ENCODE results near the gene FYB1.
"Not testable (repeated sequence)": the region's sequence is repeated elsewhere in the genome, so short reads cannot be mapped to it uniquely, and the experiment has no call there.

The FYB1 gene

GRCh38 chr5:39190311-39191102 is 28.9 kb downstream of the FYB1 start:
- DNase-seq (ENCODE audit: low read depth in 3 of 3, low spot score in 1 of 3): no peak

- DNase-seq (ENCODE audit: low read depth in 3 of 3, low spot score in 1 of 3): no peak
These were observed 29.9 kb downstream of the FYB1 start for GRCh38 chr5:39189292-39189955.

DNA sequence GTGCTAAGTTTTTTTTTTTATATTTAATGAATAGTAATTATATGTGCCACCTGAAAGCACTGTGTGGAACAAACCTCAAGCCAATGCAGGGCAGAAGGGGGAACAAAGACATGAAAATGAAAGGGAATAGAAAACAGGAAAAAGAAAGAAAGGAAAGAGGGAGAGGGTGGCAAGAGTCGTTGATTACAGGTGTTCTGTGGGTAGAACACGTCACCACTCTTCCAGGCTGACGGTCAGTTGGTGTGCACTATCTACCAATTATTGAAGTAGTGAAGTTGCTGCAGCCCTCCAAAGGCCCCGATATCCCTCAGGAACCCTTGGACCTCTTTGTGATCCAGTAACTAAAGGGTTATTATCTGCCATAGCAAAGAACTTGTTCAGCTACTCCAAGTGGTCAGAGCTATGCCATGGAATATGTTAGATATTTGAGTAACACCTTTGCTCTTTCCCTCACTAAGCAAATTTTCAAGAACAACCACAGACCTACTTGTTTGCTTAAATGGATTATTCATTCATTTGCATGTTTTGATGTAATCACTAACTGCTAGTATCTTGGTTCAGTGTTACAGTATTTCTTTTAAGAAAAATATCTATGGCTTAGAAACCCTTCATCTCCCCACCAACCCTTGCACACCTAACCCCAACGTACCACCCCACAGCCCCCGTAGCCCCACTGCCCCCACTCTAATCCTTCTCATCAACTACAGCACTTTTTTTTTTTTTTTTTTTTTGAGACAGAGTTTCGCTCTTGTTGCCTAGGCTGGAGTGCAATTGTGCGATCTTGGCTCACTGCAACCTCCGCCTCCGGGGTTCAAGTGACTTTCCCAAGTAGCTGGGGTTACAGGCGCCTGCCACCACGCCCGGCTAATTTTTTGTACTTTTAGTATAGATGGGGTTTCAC is 31.3 kb downstream of the FYB1 start:
- no peak for DNase-seq (ENCODE audit: low read depth in 3 of 3, low spot score in 1 of 3)

DNA sequence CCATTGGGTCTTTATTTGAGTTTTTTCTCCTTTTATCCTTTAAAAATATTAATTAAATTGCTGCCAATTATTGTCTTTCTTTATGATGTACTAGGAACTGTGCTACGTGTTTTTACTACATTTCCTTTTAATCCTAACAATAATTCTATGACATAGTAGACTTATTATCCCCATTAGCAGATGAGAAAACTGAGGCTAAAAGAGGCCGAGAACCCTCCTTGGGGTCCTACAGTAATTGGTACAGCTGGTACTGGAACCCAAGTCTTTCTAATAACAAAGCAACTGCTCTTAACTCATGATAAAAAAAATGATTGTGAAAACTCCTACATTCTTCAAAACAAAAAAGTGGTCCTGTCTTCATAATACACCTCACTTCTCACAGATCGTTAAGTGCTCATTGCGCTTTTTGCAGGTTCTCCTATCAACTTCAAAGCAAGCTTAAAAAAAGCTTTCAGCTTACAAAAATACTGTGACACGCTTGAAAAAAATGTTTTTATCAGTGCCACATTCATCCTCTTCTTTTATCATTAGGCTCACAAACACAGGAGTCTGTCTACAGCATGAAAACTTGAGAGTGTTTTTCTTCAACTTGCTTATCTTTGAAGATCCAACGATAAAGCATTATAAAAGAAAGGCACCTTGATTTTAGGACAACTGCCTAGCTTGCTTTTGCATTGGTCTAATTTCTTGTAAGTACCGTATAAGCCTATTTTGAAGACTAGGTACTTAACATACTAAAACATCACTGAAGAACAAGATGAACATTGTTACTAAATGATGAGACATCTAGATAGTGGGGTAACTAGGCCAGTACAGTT is 32.4 kb downstream of the FYB1 start:
- no peak for DNase-seq (ENCODE audit: low read depth in 3 of 3, low spot score in 1 of 3)

- no peak for DNase-seq (ENCODE audit: low read depth in 3 of 3, low spot score in 1 of 3)
These were observed 33.1 kb downstream of the FYB1 start for GRCh38 chr5:39186289-39186688.

DNA sequence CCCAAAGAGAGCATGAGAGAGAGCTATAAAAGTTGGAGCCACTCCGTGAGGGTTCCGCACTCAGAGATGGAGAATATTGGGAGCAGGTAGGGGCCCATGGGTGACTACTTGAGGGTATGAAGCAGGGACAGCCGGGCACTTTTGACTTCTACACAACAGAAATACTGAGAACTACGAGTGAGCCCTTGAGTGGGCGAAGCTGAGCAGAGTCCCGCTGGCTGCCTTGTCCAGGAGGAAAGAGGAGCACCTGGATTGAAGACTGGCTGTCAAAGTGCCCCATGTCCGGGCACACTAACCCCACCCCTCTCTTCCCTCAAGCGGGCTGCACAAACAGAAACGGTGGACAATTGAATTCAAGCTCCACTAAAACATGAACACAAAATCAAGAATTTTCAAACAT is 33.6 kb downstream of the FYB1 start:
- DNase-seq (ENCODE audit: low read depth in 3 of 3, low spot score in 1 of 3): no peak

GRCh38 chr5:39179561-39179960 is 39.8 kb downstream of the FYB1 start:
- DNase-seq (ENCODE audit: low read depth in 3 of 3, low spot score in 1 of 3): not testable (repeated sequence)

DNA sequence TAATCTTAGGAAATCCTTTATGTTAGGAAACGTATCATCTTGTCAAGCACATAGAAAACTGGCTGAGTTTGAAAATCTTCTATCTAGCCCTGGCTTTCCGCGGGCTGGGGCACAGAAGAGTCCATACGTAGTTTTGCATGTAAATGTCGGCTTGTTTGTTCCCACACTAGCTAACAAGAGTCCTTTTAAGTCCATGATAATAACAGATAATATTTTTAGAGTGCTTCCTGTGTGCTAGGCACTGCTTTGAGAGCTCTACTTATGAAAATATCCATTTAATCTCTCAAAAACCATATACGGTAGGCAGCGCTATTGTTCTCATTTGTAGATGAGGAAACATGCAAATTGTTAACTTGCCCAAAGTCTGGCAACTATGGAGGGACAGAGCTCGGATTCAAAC is 40.5 kb downstream of the FYB1 start:
- DNase-seq (ENCODE audit: low read depth in 3 of 3, low spot score in 1 of 3): no peak

- DNase-seq (ENCODE audit: low read depth in 3 of 3, low spot score in 1 of 3): no peak
These were observed 41.2 kb downstream of the FYB1 start for GRCh38 chr5:39178171-39178570.

GRCh38 chr5:39177631-39177964 is 41.8 kb downstream of the FYB1 start:
- DNase-seq (ENCODE audit: low read depth in 3 of 3, low spot score in 1 of 3): no peak

- DNase-seq (ENCODE audit: low read depth in 3 of 3, low spot score in 1 of 3): no peak
These were observed 42.4 kb downstream of the FYB1 start for GRCh38 chr5:39176759-39177630.

DNA sequence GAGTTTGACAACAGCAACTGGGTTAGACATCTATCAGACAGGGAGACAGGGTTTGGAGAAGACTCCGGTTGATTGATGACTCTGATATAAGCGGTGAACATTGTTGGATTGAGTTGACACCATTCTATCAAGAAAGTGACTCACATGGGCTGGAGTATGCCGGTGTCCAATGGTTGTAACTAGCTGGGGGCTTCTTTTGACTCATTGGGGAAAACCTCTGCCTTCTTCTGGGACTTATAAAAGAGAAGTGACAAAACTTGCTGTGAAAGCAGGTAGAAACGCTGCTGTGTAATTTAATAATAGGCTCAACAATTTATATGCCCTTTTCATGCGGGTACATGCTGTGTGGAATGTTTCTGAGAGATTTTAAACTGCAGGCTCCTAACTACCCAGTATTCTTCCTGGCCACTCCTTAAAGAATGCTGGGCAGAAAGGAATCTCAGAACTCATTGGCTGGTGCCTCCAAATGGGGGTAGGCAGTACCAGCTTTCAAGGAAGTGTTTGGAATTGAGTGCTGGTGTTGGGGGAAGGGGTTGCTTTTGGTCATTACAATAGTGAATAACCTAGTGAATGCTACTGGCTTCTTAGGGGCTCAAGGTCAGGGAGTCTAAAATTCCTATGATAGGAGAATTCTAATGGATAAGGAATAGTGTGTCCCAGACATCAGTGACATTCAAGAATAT is 43.9 kb downstream of the FYB1 start:
- DNase-seq (ENCODE audit: low read depth in 3 of 3, low spot score in 1 of 3): no peak

GRCh38 chr5:39173069-39173468 is 46.3 kb downstream of the FYB1 start:
- DNase-seq (ENCODE audit: low read depth in 3 of 3, low spot score in 1 of 3): no peak

- DNase-seq (ENCODE audit: low read depth in 3 of 3, low spot score in 1 of 3): no peak
These were observed 46.8 kb downstream of the FYB1 start for GRCh38 chr5:39172593-39172992.

DNA sequence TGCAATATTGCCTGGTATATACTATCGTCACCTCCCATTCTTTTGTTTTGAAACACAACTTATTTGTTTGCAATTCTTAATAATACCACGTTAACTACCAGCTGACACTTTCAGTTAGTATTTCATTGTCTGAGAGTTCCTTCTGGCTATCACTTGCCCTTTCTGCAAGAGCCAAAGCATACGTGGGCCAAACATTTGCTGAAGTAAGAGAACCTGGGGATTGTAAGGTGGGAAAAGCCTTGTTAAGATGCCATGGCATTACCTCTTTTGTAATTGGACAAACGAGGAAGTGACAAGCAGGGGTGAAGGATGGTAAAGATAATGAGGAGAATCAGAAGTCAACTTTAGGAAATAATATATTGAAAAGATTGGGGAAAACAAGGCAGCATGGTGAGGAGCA is 47.7 kb downstream of the FYB1 start:
- no peak for DNase-seq (ENCODE audit: low read depth in 3 of 3, low spot score in 1 of 3)

GRCh38 chr5:39169081-39169480 is 50.3 kb downstream of the FYB1 start:
- no peak for DNase-seq (ENCODE audit: low read depth in 3 of 3, low spot score in 1 of 3)

GRCh38 chr5:39167972-39168342 is 51.4 kb downstream of the FYB1 start:
- no peak for DNase-seq (ENCODE audit: low read depth in 3 of 3, low spot score in 1 of 3)

GRCh38 chr5:39167141-39167971 is 52.0 kb downstream of the FYB1 start:
- DNase-seq (ENCODE audit: low read depth in 3 of 3, low spot score in 1 of 3): no peak

Measured in stimulated activated CD4-positive, alpha-beta T cell treated with anti-CD3 and anti-CD28 coated beads, TNF-alpha, amount 100 ng/mL, for 1 hour (primary cell).